Cardiac muscle cell (in vitro differentiated cells and primary cell): Measurements from ENCODE around the gene ASCC3. TPM values are rescaled to one million over a fixed set of nuclear protein-coding genes. Genes with fewer than 3 reads are reported as not detected.

Experiments
- DNase-seq, 2 donors: peaks; one replicate each; pipeline versions ENCODE4 v3.0.0 to v3.0.0-alpha.2; 2010 to 2017; ENCODE audit warnings: low read depth in 1 of 2, low spot score in 1 of 2
- H3K27ac ChIP-seq: fragments of 200-600 bp; sonication (generic); 2 replicates; pipeline ENCODE4 v1.5.1; 2016
- H3K27me3 ChIP-seq: fragments of 200-600 bp; sonication (generic); 2 replicates; pipeline ENCODE4 v1.6.0; 2016; ENCODE audit warnings: control low read depth
- H3K36me3 ChIP-seq: fragments of 200-600 bp; sonication (generic); 2 replicates; pipeline ENCODE4 v1.5.1; 2016; ENCODE audit warnings: control low read depth
- H3K4me1 ChIP-seq: fragments of 200-600 bp; sonication (generic); 2 replicates; pipeline ENCODE4 v1.8.1; 2017; ENCODE audit warnings: low read depth, mild to moderate bottlenecking, mixed run types
- H3K4me3 ChIP-seq: fragments of 200-600 bp; sonication (generic); 2 replicates; pipeline ENCODE4 v1.5.1; 2016; ENCODE audit warnings: mild to moderate bottlenecking
- H3K9me3 ChIP-seq: fragments of 200-600 bp; sonication (generic); 2 replicates; pipeline ENCODE4 v1.5.1; 2017; ENCODE audit warnings: low read depth, mild to moderate bottlenecking, control low read depth
- CTCF ChIP-seq: IDR thresholded peaks from 2 replicates; pipeline ENCODE4 v1.5.1; 2012; ENCODE audit warnings: low read depth, mild to moderate bottlenecking, low read length
- polyA plus RNA-seq: library from polyadenylated mRNA; unstranded; fragments of >200 nt; fragmentation: Nextera tagmentation; extraction: Ambion mirVana; gene quantifications from 2 replicates; pipeline ENCODE4 v1.2.1, GENCODE V29; 2016
- total RNA-seq: library from RNA; depleted of rRNA; stranded (reverse); fragments of >200 nt; gene quantifications from 2 replicates; pipeline ENCODE4 v1.2.3, GENCODE V29; 2016

ASCC3 gene
- total and polyA plus RNA-seq, 2 experiments from 2014 or later: 29.3 to 33.7 TPM

GRCh38 chr6:100458841-100459591 lies 422.1 kb downstream of the ASCC3 start:
- DNase-seq: no peak
- Histone ChIP-seq H3K4me3 (no peak overlapping the region), H3K27ac (no peak overlapping the region), H3K36me3 (no peaks in the 10 kb centered on the region), H3K27me3 (peaks cover 100% of the 10 kb centered on the region), H3K9me3 (no peaks in the 10 kb centered on the region), H3K4me1 (no peaks in the 10 kb centered on the region)
- no peak for TF ChIP-seq CTCF
